GM21526 (cell line): ENCODE measurements around the gene NBPF9.
"Not testable (repeated sequence)": the region's sequence is repeated elsewhere in the genome, so short reads cannot be mapped to it uniquely, and the experiment has no call there.

Experiments used
- ATAC-seq: cut with Tn5 transposase; IDR thresholded peaks from one replicate; pipeline ENCODE4 v1.9.1; 2021; ENCODE audit warnings: moderate library complexity; ENCODE audit not compliant: unreplicated experiment, low FRiP score

Gene NBPF9, protein sequence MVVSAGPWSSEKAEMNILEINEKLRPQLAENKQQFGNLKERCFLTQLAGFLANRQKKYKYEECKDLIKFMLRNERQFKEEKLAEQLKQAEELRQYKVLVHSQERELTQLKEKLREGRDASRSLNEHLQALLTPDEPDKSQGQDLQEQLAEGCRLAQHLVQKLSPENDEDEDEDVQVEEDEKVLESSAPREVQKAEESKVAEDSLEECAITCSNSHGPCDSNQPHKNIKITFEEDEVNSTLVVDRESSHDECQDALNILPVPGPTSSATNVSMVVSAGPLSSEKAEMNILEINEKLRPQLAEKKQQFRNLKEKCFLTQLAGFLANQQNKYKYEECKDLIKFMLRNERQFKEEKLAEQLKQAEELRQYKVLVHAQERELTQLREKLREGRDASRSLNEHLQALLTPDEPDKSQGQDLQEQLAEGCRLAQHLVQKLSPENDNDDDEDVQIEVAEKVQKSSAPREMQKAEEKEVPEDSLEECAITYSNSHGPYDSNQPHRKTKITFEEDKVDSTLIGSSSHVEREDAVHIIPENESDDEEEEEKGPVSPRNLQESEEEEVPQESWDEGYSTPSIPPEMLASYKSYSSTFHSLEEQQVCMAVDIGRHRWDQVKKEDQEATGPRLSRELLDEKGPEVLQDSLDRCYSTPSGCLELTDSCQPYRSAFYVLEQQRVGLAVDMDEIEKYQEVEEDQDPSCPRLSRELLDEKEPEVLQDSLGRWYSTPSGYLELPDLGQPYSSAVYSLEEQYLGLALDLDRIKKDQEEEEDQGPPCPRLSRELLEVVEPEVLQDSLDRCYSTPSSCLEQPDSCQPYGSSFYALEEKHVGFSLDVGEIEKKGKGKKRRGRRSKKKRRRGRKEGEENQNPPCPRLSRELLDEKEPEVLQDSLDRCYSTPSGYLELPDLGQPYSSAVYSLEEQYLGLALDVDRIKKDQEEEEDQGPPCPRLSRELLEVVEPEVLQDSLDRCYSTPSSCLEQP (N-terminal part only)

DNA sequence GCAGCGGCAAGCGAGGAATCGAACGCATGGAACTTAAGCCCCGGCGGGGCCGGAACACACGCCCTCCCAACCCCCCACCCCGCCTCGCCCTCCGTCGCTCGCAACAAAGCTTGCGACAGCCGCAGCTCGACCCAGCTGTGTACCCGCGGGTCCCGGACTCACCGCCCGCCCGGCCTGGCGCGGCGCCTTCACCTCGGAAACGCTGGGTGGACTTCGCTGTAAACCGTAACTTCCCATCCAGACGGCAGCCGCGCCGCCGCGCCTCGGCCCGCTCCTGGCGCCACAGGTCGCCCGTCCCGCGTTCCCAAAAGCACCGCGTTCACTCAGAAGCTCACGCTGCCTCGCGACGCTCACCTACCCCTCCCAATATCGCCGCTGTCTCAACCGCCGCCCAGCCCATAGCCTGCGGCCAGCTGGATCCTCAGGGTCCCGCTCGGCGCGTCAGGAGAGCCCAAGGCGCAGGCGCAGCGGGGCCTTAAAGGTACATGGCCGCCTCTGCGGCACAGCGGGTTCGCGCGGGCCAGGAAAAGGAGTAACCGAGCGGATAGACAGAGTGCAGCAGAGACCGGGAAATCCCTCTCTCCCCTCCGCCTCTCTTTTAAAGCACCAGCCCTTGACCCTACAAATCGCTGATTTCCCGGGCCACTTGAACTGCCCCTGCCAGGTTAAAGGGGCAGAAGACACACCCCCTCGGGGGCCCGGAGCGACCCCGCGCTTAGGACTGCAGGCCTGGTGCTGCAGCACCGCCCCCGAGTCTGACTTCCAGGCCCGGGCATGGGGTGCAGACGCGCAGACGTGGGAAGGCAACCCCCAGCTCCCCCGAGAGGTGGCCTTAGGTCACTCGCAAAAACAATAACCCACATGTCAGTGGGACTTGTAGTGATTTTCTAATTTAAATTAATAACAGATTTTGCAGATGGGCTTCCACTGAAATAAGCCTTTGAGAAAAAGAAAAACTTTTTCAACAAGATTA is at the start of gene NBPF9:
NBPF9 (minus strand) TSS at position 443 of the 973 bp plus-strand sequence. CDS start 21,412 bp downstream, outside the sequence.
- ATAC-seq, result peak; percentile 88

DNA sequence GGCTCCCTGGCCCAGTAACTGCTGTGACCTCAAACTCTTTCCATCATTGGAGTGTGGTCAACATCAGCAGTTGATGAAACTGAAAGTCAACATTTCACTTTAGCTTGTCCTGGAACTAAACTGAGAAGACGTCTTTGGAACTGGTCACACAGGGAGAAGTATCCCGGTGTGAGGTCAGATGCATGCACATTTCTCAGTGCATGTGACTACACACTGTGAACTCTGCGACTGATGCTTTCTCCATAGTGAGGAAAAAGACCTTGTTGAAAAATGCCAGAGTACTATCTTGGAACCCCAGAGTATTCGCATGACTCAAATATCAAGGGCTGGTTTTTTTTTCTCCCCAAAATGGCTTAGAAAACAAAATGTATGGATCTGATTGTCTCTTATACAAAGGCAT is 46.6 kb upstream of the NBPF9 start:
- ATAC-seq, result not testable (repeated sequence)

DNA sequence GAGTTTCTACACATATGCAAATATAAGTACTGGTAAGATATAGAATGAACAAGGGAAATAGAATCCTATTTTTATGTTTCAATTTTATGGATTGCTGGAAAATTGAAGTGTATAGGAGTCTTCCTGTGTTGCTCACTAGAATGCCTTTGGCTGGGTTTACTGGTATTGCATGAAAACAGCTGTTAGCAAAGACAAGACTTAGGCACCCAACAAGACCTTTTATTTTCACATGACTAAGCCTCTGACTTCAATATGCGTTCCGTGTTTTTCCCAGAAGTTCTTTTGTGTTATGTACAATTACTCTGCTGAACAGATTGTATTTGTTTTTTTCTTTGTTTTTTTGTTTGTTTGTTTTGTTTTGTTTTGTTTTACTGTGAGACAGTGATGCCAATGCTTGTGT is 34.2 kb upstream of the NBPF9 start:
- not testable (repeated sequence) for ATAC-seq

DNA sequence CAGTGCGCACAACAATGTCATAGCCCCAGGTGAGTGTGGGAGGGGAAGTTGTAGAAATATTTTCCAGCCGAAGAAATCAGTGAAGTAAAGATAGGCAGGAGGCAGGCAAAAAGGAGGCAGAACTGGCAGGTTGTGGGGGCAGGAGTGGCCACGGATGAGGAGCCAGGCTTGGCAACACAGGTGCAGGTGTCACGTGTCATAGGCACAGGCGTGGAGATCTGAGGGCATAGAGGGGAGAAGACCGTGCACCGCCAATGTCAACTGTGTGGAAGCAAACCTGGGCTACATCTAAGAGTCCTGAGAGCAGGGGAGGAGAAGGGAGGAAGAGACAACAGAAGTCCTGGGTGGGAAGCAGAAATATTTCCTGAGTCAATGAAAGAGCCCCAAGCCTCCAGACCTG is 27.6 kb upstream of the NBPF9 start:
- not testable (repeated sequence) for ATAC-seq

DNA sequence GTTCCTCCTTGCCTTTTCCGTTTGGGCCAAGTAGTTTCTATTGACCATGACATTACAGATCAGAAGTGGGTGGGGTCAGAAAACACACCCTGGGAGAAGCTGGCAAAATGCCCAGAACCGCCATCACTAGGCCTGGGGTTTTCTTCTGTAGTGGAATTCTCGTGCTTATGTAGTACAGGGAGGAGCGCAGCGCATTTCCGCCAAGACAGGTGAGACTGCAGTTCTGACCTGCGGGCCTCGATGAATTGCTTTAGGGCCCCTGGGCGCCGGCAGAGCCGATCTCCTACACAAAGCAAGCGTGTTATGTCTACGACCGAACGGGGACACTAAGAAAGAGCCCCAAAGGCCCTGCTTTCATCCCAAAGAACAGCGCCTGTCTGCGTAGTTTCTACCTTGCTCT is 25.9 kb upstream of the NBPF9 start:
- not testable (repeated sequence) for ATAC-seq

DNA sequence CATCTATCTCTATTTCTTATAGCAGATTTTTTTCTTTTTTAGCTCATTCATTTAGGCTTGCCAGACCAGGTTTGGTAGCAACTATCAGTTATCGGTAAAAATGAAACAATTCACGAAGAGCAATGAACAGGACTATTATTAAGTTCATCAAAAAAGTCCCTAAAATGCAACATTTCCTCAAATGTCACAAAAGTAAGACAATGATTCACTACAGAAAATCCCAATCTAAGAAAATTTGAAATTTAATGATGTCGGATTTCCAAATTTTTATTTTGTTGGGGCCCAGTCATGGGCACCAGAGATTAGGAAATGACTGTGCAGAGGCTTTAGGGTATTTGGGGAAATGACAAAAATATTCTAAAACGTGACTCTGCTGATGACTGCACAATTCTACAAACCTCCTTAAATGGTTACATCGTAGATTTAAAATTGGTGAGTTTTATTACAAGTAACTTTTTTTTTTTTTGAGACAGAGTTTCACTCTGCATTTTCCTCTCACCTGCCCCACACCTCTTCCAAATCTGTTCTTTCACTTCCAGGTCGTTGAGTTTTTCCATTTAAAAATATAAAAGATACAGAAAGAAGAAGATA is 23.3 kb upstream of the NBPF9 start:
- not testable (repeated sequence) for ATAC-seq

DNA sequence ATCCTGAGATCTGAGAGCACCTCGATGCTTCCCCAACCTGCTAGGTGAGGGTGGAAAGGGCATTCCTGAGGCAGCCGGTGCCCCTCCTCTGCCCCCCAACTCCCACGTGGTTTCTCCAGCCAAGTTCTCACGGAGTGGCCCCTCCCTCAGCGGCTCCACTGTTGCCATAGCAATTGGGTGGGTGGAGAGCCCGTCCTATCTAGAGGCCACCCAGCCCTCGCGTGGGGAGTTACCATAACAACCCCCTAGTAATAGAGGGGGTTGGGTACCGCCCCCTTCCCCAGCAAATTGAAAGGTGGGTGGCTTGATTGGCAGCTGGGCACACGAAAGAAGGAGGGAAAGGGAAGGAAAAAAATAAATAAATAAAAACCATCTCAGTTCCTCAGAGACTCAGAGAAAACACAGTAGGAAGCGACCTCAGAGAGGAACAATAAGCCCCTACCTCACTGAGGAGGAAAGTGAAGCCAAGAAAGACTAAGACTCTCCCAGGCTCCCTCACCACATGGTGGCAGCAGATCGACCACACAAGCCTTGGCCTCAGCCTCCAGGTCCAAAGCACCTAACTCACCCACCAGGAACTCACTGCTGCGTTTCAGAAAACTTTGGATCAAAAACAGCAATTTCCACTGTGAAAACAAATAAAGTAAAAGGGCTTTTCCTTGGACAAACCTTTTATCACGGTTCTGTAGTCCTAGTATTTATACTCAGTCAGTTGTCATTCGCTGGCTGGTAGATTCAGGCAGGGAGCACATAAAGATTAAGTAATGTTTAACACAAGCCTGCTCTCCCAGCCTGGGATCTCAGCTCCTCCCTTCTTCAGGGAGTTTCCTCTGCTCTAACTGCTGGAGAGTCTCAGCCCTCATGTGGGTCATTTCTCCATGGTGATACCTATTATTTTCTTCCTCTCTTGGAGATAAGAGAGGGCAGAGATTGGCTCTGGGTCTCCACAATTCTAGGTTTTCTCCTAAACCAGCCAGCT is 20.9 kb upstream of the NBPF9 start:
- ATAC-seq, result not testable (repeated sequence)

DNA sequence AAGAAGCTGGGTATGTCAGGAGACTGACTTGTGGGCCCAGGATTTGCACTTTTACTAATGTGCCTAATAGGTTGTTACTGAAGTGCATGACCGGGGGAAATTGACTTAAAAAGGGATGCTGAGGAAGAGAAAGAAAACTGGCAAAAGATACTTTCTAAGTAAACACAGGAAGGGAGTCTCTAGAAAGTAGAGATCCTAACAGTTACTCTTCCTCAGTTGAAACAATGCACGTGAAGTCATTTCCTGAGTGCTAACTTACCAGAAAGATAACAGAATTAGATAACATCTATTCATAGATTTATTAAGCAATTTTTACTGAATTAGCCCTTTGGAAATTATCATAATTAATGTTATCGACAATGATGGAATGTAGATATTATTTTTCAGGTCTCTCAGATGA is 9.5 kb upstream of the NBPF9 start:
- ATAC-seq, result not testable (repeated sequence)

DNA sequence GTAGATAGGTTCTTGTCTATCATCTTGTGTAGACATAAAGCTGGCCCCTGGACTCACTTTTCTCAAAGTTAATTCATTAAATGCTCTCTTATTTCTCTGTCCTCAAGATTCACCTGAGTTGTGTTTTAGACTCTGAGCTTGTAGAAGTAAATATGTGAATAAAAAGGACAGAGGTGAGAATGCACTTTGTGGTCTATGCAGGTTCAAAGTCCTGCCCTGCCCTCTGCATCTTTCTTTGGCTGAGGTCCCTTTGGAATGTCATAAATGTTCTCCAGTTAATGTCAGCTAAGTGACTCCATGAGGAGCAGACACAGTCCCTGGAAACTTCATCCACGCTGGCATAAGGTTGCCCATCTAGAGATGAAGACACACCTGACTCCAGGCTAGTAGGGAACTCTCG is 7.0 kb upstream of the NBPF9 start:
- not testable (repeated sequence) for ATAC-seq

DNA sequence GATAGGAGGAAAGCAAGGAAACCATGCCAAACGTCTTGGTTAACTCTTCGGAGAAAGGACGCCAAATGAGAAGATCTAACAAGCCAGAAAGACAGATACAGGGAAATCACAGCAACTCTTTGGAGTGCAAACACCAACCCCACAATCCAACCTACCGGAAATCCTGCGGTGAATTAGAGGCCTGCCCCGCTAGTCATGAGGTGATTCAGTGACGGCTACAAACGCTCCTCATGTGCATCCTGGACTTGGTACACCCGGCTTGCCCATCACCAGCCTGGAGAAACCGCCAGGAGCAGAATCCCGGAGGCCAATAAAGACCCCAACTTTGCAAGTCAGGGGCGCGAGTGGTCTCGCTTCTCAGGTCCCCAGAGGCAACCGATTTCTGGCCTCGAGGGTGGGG is 777 bp downstream of the NBPF9 start:
- peak; percentile 34 for ATAC-seq

DNA sequence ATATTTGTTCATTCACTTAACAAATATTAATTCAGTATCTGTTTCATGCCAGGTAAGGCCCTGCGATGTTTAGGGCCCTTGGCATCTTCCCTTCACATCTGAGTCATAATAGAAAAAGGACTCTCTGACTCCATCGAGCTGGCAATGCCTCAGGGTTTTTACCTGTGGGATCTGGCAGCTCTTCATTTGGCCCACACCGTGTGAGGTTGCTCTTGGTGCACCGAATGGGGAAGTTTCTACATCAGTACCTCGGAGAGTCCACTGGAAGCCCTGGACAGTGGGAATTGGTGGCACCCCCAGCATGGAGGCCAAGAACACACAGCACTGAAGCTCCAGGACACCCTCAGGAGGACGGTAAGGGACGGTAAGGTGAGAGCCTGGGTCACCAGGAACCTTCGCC is 5.1 kb downstream of the NBPF9 start:
- not testable (repeated sequence) for ATAC-seq

DNA sequence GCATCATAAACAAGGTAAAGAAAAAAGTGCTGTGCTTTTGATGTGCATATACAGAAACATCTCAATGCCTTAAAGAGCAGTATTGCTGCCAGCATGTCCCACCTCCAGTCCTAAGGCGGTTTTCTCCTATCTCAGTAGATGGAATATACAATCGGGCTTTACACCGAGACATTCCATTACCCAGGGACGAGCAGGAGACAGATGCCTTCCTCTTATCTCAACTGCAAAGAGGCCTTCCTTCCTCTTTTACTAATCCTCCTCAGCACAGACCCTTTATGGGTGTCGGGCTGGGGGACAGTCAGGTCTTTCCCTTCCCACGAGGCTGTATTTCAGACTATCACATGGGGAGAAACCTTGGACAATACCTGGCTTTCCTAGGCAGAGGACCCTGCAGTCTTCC is 10.2 kb downstream of the NBPF9 start:
- ATAC-seq, result not testable (repeated sequence)

DNA sequence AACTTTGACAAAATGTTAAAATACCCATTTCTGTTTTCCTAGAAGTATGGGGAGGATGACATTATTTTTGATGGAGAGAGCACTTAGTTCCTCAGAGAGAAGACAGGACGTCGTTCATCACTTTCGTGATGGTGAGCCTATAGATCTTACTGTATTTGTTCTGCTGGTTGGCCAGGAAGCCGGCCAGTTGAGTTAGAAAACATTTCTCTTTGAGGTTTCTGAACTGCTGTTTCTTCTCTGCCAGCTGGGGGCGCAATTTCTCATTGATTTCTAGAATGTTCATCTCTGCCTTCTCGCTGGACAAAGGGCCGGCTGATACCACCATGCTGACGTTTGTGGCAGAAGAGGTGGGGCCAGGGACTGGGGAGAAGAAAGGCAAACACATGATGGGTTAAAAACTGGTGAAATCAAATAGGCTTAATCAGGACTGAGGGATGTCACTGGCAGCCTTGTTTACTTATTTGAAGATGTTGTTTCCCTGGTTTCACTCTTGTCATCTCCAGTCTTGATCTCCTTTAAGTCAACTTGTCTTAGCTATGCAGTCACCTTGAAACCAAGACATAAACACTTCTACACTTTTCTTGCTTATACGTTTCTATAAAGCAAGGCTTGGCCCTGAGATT is 27.7 kb downstream of the NBPF9 start:
- not testable (repeated sequence) for ATAC-seq

DNA sequence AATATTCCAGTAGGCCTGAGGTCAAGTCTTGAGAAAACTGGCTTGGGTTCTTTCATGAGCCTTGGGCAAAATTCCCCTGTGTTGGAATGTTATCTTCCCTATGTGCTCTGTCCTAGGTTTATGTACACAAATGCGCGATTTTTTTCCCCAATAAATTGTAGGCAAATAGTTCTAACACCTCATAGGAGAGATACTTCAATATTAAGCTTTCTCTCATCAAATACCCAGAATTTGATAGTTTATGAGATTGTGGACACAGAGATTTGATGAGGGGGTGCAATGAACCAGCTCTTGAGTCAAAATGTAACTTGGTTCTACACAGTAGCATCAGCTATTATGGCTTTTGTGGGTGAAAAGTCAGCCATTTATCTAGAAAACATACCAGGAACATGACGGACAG is 38.7 kb downstream of the NBPF9 start:
- not testable (repeated sequence) for ATAC-seq

DNA sequence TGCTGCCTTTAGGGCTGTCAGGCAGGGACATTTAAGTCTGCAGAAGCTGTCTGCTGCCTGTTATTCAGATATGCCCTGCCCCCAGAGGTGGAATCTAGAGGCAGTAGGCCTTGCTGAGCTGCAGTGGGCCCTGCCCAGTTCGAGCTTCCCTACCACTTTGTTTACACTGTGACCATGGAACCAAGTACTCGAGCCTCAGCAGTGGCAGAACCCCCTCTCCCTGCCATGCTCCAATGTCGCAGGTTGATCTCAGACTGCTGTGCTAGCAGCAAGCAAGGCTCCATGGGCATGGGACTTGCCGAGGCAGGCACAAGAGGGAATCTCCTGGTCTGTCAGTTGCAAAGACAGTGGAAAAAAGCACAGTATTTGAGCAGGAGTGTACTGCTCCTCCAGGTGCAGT is 60.3 kb downstream of the NBPF9 start:
- ATAC-seq, result not testable (repeated sequence)

DNA sequence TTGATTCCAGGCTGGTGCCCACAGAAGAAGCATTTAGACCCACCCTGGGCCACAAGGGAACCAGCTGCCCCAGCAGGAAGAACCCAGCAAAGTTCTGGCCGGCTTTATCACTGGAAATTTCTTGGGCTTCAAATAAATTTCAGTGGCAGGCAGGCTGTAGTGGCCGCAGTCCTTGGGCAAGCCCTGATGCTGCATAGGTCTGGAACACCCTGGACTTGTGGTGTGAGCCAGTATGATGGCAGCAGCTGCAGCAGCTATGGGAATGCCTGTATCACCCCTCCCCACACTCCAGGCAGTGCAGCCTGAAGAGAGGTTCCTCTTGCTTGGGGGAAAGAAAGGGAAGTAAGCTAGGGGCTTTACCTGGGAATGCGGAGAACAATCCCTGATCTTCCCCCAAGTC is 69.4 kb downstream of the NBPF9 start:
- not testable (repeated sequence) for ATAC-seq

DNA sequence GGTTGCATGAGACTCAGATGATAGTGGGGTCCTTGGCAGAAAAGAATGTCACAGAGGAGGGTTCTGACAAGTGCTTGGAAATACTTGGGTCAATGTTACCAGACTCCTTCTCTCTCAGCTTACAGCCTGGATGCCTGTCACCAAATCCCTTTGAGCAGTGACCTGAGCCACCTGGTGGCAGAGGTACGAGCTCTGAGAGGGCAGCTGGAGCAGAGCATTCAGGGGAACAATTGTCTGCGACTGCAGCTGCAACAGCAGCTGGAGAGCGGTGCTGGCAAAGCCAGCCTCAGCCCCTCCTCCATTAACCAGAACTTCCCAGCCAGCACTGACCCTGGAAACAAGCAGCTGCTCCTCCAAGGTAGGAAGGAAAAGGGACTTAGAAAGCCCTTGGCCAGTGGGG is 79.0 kb downstream of the NBPF9 start:
- ATAC-seq, result not testable (repeated sequence)

DNA sequence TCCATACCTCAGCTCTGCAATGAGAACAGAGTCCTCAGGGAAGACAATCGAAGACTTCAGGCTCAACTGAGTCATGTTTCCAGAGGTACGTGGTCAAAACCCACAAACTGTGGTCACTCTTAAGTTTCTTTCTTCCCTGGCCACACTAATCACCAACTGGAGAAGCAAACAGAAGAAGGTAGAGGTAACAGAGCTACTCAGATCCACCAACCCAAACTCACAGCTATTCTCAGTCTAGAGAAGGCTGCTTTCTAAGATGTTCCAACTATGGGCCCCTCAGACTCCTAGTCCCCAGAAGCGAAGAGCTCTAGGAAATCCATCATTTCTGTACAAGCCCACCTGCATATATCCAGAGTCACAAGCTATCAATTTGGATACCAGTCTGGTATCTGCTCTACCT is 84.8 kb downstream of the NBPF9 start:
- not testable (repeated sequence) for ATAC-seq
